Suppressor macrophage treated with lipopolysaccharide for 4 hours (primary cell): ENCODE measurements around the gene RTN4RL2.
A peak's percentile ranks its signal among the peaks of the same experiment; 100 is the strongest.

Experiments
- DNase-seq: peaks from one replicate; pipeline ENCODE4 v3.0.0-alpha.2; 2020

Gene RTN4RL2

DNA sequence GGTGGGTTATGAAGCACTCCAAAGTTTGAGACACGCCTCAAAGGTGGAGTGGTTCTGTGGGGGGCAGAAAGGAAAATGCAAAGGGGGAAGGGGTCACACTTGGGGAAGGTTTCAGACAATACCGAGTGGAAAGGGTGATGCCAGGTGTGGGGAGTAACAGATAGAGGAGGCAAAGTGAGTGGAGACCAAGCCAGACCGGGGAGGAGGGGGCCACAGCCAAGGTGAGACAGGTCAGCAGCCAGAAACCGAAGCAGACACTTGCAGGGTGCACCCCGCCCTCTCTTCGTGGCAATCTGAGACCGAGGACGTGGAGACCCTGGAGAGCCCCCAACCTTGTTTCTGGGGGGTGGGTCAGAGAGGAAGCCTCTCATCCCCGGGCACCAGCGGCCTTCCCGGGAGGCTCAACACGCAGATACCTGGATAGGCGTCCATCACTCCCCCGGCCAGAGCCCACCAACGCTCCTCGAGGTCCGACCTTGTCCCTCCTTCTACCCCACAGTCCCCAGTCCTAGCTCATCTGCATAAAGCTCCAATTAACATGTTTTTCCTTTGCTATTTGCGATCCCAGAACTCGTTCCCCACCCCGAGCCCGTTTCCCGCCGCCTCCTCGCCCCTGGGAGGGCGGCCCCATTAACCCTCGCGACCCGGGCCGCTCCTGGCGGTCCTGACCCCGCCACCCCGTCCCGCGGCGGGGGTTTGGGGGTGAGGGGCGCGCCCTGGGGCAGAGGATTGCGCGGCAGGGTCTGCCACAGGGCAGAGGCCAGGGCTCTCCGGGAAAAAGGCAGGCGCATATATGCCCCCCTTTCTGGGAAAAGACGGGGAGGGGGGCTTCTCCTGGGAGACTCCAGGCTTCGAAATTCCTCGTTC is 21.8 kb downstream of the RTN4RL2 start:
- DNase-seq, result no peak

DNA sequence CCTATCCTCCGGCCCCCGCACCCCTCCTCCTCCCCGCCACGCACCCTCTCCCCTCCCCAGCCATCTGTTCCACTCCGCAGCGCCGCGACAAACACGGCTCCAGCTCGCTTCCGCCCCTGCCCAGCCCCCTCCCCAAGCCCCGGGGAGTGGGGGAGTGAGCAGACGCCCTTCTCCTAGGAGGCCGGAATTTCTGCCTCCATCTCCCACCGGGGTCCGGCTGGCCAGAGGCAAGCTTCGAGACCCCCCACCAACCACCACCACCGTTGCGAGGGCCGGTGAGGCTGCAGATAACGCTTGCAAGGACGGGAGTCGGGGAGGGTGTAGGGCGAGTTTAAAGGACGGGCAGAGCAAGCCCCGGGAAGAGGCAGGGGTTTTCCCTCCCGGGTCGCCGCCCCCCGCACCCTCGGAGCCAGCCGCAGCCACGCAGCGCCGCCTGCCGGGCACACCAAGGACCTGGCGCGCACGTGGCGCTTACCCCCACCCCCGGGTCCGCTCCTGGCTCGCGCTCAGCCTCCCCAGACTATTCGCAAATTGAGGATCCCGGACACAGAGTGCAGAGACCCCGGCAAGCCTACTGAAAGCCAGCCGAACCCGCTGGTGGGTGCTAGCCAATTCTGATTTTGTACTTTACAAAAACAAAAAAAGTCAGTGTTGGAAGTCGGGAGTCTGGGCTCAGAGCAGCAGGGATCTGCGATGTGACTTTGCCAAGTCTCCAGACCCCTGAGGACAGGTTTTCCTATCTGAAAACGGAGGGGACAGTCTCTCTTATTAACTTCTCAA is 22.6 kb downstream of the RTN4RL2 start:
- DNase-seq, result peak; percentile 63

DNA sequence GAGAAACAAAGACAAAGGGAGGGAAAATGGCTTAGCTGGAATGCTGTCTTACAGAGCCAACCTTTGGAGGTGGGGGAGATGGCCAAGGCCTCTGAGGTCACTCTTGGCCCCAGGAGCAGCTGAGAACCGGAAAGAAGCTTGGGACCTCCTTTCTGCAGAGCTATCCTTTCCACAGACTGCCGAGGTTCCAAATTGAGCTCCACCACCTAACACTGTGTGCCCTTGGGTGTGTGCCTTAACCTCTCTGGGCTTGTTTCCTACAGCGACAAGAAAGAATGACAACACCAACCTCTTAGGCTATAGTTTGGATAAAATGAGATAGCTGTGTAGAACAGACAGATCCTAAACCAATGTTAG is 23.2 kb downstream of the RTN4RL2 start:
- no peak for DNase-seq

DNA sequence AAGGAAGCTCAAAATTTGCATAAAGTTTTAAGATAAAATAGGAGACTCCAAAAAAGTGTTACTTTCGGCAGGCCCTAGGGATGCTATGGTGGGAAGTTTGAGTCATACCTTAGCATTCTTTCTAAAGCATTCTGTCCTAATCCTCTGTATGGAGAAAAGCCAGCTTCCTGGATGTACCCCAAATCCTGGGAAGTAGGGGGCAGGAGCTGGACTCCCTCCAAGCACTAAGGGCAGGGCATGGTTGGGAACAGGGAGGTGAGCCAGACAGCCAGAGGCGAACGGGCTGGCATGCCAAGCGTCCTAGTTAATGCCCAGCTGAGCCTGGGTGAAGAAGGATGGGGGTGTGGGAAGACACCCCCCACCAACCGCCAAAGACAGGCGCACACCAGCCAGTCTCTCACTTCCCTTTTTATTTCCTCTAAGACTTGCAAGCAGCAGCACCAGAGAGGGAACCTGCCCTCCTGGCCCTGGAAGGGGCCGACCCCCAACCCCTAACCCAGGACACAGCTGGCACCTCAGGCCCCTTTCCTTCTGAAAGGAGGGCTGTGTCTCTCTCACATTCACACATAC is 23.9 kb downstream of the RTN4RL2 start:
- peak; percentile 58 for DNase-seq

DNA sequence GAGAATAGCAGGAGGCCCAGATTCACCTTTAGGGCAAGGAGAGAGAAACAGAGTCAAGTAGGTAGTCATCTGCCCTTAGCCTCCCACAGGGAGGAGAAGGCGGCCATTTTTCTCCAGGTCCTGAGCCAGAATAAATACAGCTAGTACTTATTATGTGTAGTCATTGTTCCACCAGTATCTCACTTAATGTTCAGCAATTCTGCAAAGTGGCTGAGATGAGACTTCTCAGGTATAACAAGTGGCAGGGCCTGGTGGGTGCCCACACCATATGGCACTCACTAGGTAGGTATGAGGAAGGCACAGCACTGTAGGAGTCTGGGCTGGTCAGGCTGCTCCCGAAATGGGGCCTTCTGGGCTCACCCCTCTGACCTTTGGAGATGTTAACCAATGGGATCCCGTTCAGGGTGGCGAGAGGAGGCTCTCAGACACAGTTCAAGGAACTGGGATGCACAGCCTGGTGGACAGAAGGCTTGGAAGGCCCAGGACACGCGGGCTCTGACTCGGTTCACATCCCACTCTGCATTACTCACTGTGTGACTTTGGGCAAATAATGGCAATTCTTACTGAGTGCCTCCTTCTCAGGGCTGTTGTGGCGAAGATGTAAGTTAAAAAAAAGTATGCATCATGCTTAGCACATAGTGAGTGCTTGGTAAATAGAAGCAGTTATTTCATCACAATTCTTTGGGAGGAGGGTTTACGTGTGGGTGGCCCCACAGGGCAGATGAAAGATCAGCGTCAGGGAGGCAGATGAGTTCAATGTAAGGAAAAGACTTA is 25.1 kb downstream of the RTN4RL2 start:
- DNase-seq, result peak; percentile 92

DNA sequence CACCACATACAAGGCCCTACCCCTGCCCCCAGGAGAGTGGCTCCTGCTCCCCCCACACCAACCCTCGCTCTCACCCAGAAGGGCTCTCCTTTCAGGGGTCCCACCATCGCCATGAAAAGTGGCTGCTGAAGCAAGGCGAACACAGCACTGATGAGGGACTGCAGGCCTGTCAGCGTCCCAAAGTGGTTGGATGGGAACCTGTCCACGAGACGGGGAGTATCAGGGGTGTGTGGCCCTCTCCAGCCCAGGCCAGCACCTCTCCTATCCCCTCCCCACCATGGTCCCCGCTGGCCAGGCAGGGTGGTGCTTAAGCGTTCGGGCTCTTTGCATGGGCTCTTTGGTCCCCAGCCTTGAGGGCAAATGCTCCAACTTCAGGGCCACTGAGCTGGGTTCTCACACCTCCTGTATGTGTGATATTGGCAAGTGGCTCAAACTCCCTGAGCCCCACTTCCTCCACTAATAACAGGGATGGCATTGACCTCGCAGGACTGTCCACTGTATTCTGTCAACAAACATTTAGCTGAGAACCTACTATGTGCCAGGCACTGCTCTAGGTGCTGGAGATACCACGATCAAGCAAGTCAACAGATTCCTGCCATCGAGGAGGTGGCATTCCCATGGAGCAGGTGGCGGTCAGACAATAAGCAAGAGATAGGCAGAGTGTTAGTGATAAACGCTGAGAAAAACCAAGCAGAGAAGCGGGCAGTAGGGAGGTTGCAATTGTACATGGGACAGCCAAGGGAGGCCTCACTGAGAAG is 26.9 kb downstream of the RTN4RL2 start:
- no peak for DNase-seq

DNA sequence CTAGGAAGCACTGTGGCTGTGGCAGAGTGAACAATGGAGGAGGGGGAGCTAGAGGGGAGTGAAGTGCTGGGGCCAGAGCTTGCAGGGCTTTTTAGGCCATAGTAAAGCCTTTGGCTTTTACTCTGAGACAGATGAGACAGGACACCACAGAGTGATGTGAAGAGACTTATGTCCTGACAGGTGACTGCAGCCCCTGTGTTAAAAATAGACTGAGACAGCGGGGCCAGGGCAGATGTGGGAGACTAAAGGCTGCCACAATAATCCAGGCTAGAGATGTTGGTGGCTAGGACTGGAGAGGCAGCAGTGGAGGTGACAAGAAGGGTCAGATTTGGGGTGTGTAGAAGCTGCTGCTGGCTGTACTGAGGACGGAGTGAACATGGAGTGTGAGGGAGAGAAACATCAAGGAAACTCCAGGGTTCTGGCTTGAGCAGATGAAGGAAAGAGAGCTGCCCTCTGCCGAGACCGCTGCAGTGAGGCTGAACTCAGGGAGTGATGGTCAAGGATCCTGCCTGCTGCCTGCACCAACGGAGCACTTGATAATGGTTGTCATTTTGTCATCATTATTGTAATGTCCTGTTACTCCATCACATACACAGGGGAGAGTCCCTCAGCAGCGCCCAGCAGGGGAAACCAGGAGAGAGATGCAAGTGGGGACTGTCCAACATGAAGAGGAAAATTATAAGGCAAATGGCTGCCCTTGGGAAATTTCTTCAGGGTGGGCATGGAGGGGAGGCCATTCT is 27.8 kb downstream of the RTN4RL2 start:
- no peak for DNase-seq

DNA sequence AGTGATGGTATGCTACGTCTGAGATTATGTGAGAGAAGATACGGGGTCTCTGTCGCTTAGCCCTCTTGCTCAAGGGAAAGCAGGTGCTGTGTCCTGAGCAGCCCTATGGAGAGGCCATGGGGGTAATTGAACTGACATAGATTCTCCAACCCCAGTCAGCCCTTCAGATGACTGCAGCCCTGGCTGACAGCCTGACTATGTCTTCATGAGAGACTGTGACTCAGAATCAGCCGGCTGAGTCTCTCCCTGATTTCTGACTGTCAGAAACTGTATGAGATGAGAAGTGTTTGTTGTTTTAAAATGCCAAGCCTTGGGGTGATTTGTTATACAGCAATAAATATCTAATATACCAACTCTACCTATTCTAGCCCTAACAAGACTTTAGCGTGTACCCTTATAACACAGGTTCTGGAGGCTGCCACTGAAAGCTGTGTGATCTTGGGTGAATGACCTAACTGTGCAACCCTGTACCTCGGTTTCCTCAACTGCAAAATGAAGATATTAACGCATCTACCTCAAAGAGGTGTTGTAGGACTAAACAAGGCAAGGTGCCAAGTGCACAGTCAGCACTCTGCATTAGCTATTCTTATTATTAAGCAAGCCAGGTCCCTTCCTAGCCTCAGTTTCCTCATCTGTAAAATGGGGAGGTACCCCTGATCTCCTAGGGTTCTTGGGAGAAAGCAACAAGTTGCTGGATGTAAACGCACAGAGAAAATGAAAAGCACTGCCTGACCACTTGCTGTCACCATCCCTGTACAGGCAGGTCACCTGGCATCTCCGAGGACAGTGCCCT is 30.3 kb downstream of the RTN4RL2 start:
- peak; percentile 71 for DNase-seq

DNA sequence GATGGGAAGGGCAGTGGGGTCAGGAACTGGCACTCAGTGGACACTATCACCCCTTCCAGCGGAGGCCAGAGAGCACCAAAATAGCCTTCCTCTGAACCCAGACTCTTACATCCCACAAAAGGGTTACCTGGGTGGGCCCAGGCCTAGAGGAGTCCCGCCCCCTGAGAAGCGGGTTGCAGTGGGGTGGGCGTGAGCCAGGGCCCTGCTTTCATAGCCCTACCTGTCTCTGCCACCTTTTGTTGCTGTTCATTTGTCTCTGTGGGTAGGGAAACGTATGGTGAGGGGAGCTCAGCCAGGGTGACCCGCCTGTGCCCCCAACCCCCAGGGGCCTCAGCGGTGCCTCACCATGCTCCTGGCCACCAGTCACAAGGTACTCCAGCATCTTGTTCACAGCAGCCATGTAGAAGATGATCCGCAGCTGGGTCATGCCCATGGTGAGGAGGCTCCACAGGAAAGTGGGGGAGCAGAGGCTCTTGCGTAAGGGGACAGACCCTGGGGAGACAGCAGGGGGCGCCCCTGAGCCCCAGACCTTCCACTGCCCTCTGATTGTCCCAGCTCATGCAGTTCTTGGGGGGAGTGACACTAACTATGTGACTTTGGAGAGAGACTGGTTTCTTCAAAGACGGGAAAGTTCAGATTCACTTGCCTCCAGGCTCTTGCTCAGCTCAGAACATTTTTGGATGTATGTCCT is 31.2 kb downstream of the RTN4RL2 start:
- DNase-seq, result peak; percentile 64

DNA sequence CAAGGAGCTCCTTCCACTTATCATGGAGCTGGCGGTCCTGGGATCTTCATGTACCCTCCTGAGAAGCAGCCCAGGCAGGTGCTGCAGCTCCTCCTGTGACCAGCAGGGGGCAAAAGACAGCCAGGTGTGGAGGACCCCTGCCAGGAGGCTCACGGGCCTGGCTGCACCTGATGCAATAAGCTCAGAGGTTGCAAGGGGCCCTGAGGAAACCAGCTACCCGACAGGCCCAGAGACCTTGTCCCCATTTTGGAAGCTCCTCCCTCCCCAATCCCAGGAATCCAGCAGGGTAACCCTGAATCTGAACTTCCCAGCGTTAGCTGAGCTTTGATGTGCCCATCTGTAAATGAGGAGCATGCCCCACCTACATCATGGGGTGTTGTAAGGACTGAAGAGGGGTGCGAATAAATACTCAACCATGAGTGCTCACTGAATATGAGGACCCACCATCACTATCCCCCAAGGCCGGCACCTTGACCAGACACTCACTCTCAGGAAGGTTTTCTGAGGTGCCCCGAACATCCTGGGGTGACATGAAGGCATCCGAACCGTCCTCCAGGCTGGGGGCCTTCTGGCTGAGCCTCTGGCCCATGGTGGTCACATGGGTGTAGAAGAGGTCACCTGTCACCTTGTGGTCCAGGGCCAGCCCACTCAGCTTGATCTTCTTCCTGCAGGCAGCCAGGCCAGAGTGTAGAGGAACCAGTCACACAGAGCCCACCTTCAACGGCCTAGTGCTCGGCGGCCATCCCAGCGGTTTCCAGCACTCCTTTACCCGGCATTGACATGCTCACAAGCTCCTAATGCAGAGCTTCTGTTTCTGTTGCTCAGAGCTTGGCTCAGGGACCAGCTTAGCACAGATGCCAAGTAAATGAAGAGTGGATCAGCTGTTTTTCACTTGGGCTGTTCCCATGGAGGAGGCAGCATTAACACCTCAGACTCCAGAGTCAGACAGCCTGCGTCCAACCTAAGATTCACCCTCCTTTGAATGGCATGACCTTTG is 33.5 kb downstream of the RTN4RL2 start:
- DNase-seq, result no peak

DNA sequence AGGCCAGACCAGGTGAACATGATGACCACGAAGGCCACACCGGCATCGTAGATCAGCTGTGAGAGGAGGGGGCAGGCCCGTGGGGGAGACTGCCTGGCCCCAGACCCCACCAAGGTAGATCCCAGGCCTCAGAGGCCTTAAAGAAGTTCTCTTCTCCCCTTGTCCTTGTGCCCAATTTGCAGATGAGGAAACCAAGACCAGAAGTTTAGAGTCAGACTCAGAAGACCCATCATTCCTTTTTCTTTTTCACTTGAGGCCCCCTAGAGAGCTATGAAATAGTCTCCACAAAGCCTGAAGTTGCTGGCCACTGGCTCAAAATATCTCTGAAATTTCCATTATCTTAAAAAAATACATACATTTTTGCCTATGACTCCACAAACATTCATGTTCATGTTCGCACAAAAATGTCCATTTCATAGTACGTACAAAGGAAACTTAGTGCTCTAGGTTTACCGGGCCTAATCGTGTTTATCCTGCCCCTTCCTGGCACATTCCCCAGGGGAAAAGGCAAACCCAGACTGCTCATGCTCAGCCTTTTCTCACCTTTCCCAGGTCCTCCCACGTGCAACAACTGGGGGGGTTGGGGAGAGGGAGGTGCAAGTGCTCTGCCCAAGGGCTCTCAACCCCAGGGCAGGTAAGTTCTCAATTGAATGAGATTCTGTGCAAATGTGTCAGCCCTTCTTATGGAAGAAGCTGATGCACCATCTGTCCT is 35.9 kb downstream of the RTN4RL2 start:
- DNase-seq, result no peak

DNA sequence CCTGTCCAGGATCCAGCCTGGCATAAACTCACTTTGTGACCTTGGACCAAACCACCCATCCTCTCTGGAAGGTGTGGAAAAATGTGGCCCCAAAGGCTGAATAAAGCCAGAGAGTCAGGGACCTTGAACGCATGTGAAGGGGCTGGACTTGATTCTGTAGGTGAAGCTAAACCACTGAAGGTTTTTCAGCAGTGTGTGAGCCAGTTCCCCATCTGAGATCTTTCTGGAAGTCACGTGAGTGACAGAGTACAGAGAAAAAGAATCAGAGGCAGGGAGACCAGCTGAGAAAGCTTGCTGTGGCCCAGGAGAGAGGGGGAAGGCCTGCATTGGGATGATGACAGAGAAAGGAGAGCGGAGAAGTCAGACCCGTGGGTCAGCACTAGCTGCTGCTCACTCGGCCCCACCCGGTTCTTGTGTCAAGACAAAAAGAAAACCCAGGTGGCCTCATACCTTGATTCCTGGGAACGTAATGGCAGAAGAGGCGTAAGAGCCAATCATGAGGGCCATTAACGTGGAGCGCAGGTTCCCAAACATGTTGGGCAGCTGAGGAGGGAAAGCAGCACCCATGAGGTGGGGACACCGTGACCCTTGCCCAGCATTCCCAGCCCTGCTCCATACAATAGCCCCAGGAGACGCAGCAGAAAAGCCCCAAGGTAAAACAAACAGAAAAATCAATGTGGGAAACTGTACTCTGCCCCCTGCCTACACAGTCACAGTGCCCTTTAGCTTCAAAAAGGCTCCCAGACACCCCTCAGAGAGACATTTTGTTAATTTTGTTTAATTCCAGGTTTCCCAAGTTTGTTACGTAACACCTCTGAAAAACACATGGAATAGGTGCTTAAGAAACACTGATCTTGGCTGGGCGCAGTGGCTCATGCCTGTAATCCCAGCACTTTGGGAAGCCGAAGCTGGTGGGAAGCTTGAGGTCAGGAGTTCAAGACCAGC is 37.2 kb downstream of the RTN4RL2 start:
- no peak for DNase-seq

DNA sequence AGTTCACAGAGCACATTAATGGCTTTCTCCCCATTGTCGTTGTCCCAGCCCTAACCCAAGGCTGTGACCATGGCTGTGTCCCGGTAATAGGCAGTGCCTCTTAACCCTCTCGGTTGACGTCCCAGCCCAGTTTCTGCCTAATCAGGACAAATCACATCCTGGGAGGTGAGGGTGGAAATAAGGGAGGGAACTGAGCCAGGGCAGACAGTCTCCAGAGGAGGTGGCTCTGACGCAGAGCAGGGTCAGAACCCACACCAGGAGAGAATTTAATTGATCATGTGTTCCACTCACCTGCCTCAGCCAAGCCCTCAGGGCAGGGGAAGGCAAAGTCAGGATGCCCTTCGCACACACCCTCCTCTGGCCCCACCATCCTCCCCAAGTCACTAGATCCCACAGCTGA is 38.2 kb downstream of the RTN4RL2 start:
- DNase-seq, result no peak

DNA sequence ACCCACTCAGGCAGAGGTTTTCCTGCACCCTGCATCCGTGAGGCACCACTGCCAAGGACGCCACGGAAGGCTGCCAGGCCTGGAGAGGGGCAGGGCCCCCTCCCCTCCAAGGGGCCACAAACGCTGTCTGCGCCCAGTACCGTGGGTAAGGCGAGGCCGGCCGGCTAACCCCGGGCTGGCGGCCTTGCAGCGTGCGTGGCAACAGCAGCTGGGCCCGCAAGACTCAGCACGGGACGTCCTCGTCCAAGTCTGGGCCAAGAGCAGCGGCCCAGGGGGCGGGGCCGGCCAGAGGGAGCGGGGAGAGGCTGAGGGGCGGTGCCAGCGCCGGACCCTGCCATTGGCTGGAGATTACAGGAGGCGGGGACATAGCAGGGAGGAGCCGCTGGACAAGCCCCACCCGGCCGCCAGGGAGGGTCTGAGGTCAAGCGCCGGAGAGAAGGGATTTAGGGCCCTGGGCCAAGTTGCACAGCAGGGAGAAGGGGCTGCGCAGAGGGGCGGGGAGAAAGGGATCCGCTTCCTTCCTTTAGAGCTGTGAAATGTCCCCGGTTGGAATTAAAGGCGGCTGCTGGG is 39.2 kb downstream of the RTN4RL2 start:
- peak; percentile 91 for DNase-seq

DNA sequence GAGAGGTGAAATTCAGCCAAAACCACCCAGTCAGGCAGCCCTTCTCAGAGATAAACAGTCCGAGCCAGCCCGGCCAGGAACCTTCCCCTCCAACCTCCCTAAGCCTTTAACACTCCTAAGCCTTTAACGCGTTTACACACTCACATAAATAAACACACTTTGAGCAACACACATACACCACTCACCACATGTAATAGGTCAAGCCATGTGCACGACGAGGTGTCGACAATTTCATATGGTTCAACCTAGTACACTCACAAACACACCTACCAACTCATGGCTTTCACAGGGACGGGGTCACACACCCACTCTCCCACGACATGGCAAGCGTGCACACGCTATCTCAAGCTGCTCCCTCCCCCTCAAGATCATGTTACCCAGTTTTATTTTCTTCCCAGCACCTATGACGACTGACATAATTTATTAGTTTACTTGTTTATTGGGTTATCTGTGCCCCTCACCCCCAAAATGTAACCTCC is 39.7 kb downstream of the RTN4RL2 start:
- DNase-seq, result no peak

DNA sequence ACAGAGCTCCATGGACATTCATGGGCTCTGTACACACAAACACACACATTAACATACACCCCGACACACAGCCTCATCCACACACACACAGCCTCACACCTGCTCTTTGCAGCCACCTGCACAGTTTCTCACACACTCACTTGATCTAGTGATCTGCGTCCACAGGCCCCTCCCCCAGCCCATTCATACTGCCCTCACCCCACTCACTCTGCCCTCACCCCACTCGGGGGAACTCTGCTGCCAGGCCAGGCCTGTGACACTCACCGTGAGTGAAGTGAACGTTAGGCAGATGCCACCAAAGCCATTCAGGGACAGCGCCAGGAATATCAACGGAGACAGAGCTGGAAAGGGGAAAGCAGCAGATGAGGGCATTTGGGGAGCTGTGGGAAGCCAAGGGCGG is 40.2 kb downstream of the RTN4RL2 start:
- DNase-seq, result no peak
